Measurements from ENCODE around the gene SLC43A1. TPM values are rescaled to one million over a fixed set of nuclear protein-coding genes. Genes with fewer than 3 reads are reported as not detected.

The SLC43A1 gene
- polyA plus RNA-seq, 3 donors: 5.4 to 6.2 (median 5.8) TPM

- Mint-ChIP-seq H3K27ac (no peak overlapping the region), H3K4me3 (no peak overlapping the region), H3K4me1 (peaks cover 35% of the 10 kb centered on the region), H3K36me3 (peaks cover 2 to 14% of the 10 kb centered on the region in 2 donors), H3K9me3 (peaks cover 0 to 1% (median 0%) of the 10 kb centered on the region in 7 donors), H3K27me3 (ENCODE audit: low read depth in 3 of 3) (peaks cover 5 to 9% (median 5%) of the 10 kb centered on the region in 3 donors)
- H3K4me2 ChIP-seq (replicated peaks; ENCODE audit: extremely low read depth, low read length, poor library complexity, severe bottlenecking): no peak overlapping the region
- peaks cover 34 to 39% of the 10 kb centered on the region in 2 donors for H3K4me1 ChIP-seq (ENCODE audit: control insufficient read depth in 1 of 2, insufficient read depth in 2 of 2, low read length in 2 of 2)
- no peak overlapping the region for H3K9ac ChIP-seq (ENCODE audit: insufficient read depth, low read length, poor library complexity, severe bottlenecking)
- intact Hi-C loops (cut with micrococcal nuclease): no loop called here
- no peaks in the 10 kb centered on the region for H4K20me1 ChIP-seq (ENCODE audit: insufficient read depth, low read length)
- no peaks in the 10 kb centered on the region for H3K9me3 ChIP-seq (replicated peaks in 1 of 2; ENCODE audit: control insufficient read depth in 1 of 2, insufficient read depth in 1 of 2, low read length in 2 of 2)
- TF ChIP-seq CTCF (IDR thresholded peaks at IDR 0.05): no peak
- WGBS (ENCODE audit: insufficient coverage): no CpG with 5 or more reads among the region's 3 CpGs
- no peak overlapping the region for H3K4me3 ChIP-seq (replicated peaks in 1 of 3; ENCODE audit: low read depth in 2 of 3, low read length in 3 of 3)
- H3K27me3 ChIP-seq (ENCODE audit: control insufficient read depth in 2 of 2, insufficient read depth in 2 of 2, low read length in 2 of 2): no peaks in the 10 kb centered on the region
- no peaks in the 10 kb centered on the region for H3K36me3 ChIP-seq (replicated peaks in 1 of 2; ENCODE audit: control insufficient read depth in 1 of 2, insufficient read depth in 2 of 2, low read length in 2 of 2)
- no peak for DNase-seq
- H3K27ac ChIP-seq (ENCODE audit: low read depth in 1 of 2, low read length in 2 of 2): no peak overlapping the region
- peaks cover 7% of the 10 kb centered on the region for H3K79me2 ChIP-seq (ENCODE audit: insufficient read depth, low read length)
- no peak overlapping the region for H2AFZ ChIP-seq (ENCODE audit: insufficient read depth, low read depth, low read length, poor library complexity, severe bottlenecking)
These were observed 44.0 kb downstream of the SLC43A1 start for GRCh38 chr11:57471496-57471895.

- no peak overlapping the region for H3K4me3 Mint-ChIP-seq
- no peak overlapping the region for H3K9ac ChIP-seq (ENCODE audit: insufficient read depth, low read length, poor library complexity, severe bottlenecking)
- no peaks in the 10 kb centered on the region for H4K20me1 ChIP-seq (ENCODE audit: insufficient read depth, low read length)
- no peak overlapping the region for H2AFZ ChIP-seq (ENCODE audit: insufficient read depth, low read depth, low read length, poor library complexity, severe bottlenecking)
- intact Hi-C loops (cut with micrococcal nuclease): no loop called here
- H3K4me1 Mint-ChIP-seq: peaks cover 20% of the 10 kb centered on the region
- no peak overlapping the region for H3K4me2 ChIP-seq (replicated peaks; ENCODE audit: extremely low read depth, low read length, poor library complexity, severe bottlenecking)
- no peaks in the 10 kb centered on the region for H3K79me2 ChIP-seq (ENCODE audit: insufficient read depth, low read length)
- peaks cover 0 to 7% (median 1%) of the 10 kb centered on the region in 3 donors for H3K27me3 Mint-ChIP-seq (ENCODE audit: low read depth in 3 of 3)
- no peaks in the 10 kb centered on the region for H3K9me3 ChIP-seq (replicated peaks in 1 of 2; ENCODE audit: control insufficient read depth in 1 of 2, insufficient read depth in 1 of 2, low read length in 2 of 2)
- WGBS (ENCODE audit: insufficient coverage): no CpG with 5 or more reads among the region's 5 CpGs
- peaks cover 20 to 23% of the 10 kb centered on the region in 2 donors for H3K4me1 ChIP-seq (ENCODE audit: control insufficient read depth in 1 of 2, insufficient read depth in 2 of 2, low read length in 2 of 2)
- H3K9me3 Mint-ChIP-seq: peaks cover 0 to 1% (median 0%) of the 10 kb centered on the region in 7 donors
- no peak for DNase-seq
- no peak overlapping the region for H3K4me3 ChIP-seq (replicated peaks in 1 of 3; ENCODE audit: low read depth in 2 of 3, low read length in 3 of 3)
- H3K27ac Mint-ChIP-seq: no peak overlapping the region
- H3K36me3 ChIP-seq (replicated peaks in 1 of 2; ENCODE audit: control insufficient read depth in 1 of 2, insufficient read depth in 2 of 2, low read length in 2 of 2): no peaks in the 10 kb centered on the region
- no peaks in the 10 kb centered on the region for H3K27me3 ChIP-seq (ENCODE audit: control insufficient read depth in 2 of 2, insufficient read depth in 2 of 2, low read length in 2 of 2)
- H3K36me3 Mint-ChIP-seq: peaks cover 2 to 16% of the 10 kb centered on the region in 2 donors
- no peak for TF ChIP-seq CTCF (IDR thresholded peaks at IDR 0.05)
- H3K27ac ChIP-seq (ENCODE audit: low read depth in 1 of 2, low read length in 2 of 2): no peak overlapping the region
These were observed 46.2 kb downstream of the SLC43A1 start for GRCh38 chr11:57469268-57469667.
